HEK293 (cell line): ENCODE results near the gene SCN3A.

ENCODE experiments used
- CTCF ChIA-PET: fragments of 350-600 bp; formaldehyde crosslinking; extraction: SDS; loops from one replicate; lab custom pipeline; 2021; ENCODE audit warnings: antibody characterized with exemption; lab: Yijun Ruan, JAX
- POLR2A ChIA-PET: fragments of 300-600 bp; formaldehyde crosslinking; extraction: SDS; loops from one replicate; lab custom pipeline; 2020; ENCODE audit warnings: antibody characterized with exemption, inconsistent platforms; lab: Yijun Ruan, JAX
- H3K27ac ChIP-seq: fragments of 200-500 bp; sonication (Bioruptor generic); 2 replicates; pipeline ENCODE4 v1.5.1; 2014; ENCODE audit warnings: low read depth, low read length, control low read depth, inconsistent platforms; ENCODE audit errors: extremely low read depth
- H3K36me3 ChIP-seq, 2 experiments: fragments of 200-500 bp in 1 of 2; sonication (Bioruptor generic) in 1 of 2; 1 replicate in 1 of 2; 2 replicates in 1 of 2; pipeline ENCODE4 v1.5.1; 2014 to 2017; ENCODE audit warnings: inconsistent platforms in 2 of 2, low read length in 2 of 2; ENCODE audit not compliant: control insufficient read depth in 2 of 2, insufficient read depth in 1 of 2
- H3K4me1 ChIP-seq: fragments of 200-500 bp; sonication (Bioruptor generic); 2 replicates; pipeline ENCODE4 v1.5.1; 2014; ENCODE audit warnings: mild to moderate bottlenecking, low read length, inconsistent platforms; ENCODE audit not compliant: control insufficient read depth, insufficient read depth
- H3K4me3 ChIP-seq: 2 replicates; pipeline ENCODE4 v1.5.1; 2011; ENCODE audit warnings: low read depth, mild to moderate bottlenecking, control low read depth, low read length, moderate library complexity
- H3K9me3 ChIP-seq: fragments of 200-500 bp; sonication (Bioruptor generic); 2 replicates; pipeline ENCODE4 v1.5.1; 2014; ENCODE audit warnings: low read depth, low read length, inconsistent platforms; ENCODE audit not compliant: control insufficient read depth, insufficient read depth
- BCL11A ChIP-seq: fragments of 450-650 bp; formaldehyde crosslinking; IDR thresholded peaks from 2 replicates; pipeline ENCODE4 v1.5.1; 2016; ENCODE audit warnings: low read depth, missing biosample characterization, missing genetic modification characterization
- FEZF1 ChIP-seq: fragments of 450-650 bp; formaldehyde crosslinking; IDR thresholded peaks from 2 replicates; pipeline ENCODE4 v1.5.1; 2016; ENCODE audit warnings: missing biosample characterization, missing genetic modification characterization
- HOXA7 ChIP-seq: sonication (generic); formaldehyde crosslinking; IDR thresholded peaks from 2 replicates; pipeline ENCODE4 v1.8.1; 2022; ENCODE audit warnings: missing genetic modification reagents, borderline replicate concordance
- KLF8 ChIP-seq: fragments of 450-650 bp; formaldehyde crosslinking; IDR thresholded peaks from 2 replicates; pipeline ENCODE4 v1.5.1; 2016; ENCODE audit warnings: missing biosample characterization, missing genetic modification characterization
- SALL2 ChIP-seq: fragments of 450-650 bp; formaldehyde crosslinking; IDR thresholded peaks from 2 replicates; pipeline ENCODE4 v1.5.0; 2017; ENCODE audit warnings: missing biosample characterization, mild to moderate bottlenecking, missing genetic modification characterization, borderline replicate concordance
- SP7 ChIP-seq: fragments of 450-650 bp; formaldehyde crosslinking; IDR thresholded peaks from 2 replicates; pipeline ENCODE4 v1.5.1; 2016; ENCODE audit warnings: missing biosample characterization, missing genetic modification characterization
- ZBTB21 ChIP-seq: fragments of 450-650 bp; formaldehyde crosslinking; IDR thresholded peaks from 2 replicates; pipeline ENCODE4 v1.5.1; 2017; ENCODE audit warnings: missing biosample characterization, missing genetic modification characterization
- ZBTB7A ChIP-seq: fragments of 450-650 bp; formaldehyde crosslinking; IDR thresholded peaks from 2 replicates; pipeline ENCODE4 v1.5.1; 2016; ENCODE audit warnings: low read depth, missing biosample characterization, missing genetic modification characterization
- ZFP69B ChIP-seq: fragments of 450-650 bp; formaldehyde crosslinking; IDR thresholded peaks from 2 replicates; pipeline ENCODE4 v1.5.1; 2016; ENCODE audit warnings: missing biosample characterization, missing genetic modification characterization
- ZNF274 ChIP-seq, 2 experiments: fragments of 200-500 bp in 1 of 2; fragments of 450-650 bp in 1 of 2; sonication (Bioruptor generic) in 1 of 2; formaldehyde crosslinking in 1 of 2; IDR thresholded peaks; 2 replicates each; pipeline versions ENCODE4 v1.5.1 to v1.6.1; 2014 to 2016; ENCODE audit warnings: borderline replicate concordance in 1 of 2, inconsistent platforms in 1 of 2, low read length in 1 of 2, missing biosample characterization in 1 of 2, missing genetic modification characterization in 1 of 2
- ZNF324 ChIP-seq: fragments of 450-650 bp; formaldehyde crosslinking; IDR thresholded peaks from 2 replicates; pipeline ENCODE4 v1.5.1; 2016; ENCODE audit warnings: missing biosample characterization, missing genetic modification characterization
- ZNF391 ChIP-seq: fragments of 450-650 bp; formaldehyde crosslinking; IDR thresholded peaks from 2 replicates; pipeline ENCODE4 v1.5.1; 2016; ENCODE audit warnings: low read depth, missing biosample characterization, missing genetic modification characterization, borderline replicate concordance
- ZNF404 ChIP-seq: fragments of 450-650 bp; formaldehyde crosslinking; IDR thresholded peaks from 2 replicates; pipeline ENCODE4 v1.5.1; 2017; ENCODE audit warnings: missing biosample characterization, missing genetic modification characterization
- ZNF544 ChIP-seq: fragments of 450-650 bp; formaldehyde crosslinking; IDR thresholded peaks from 2 replicates; pipeline ENCODE4 v1.5.0; 2017; ENCODE audit warnings: missing biosample characterization, missing genetic modification characterization
- ZNF585B ChIP-seq: fragments of 450-650 bp; formaldehyde crosslinking; IDR thresholded peaks from 2 replicates; pipeline ENCODE4 v1.5.1; 2016; ENCODE audit warnings: missing biosample characterization, missing genetic modification characterization
- ZNF621 ChIP-seq: fragments of 450-650 bp; formaldehyde crosslinking; IDR thresholded peaks from 2 replicates; pipeline ENCODE4 v1.5.1; 2017; ENCODE audit warnings: missing biosample characterization, missing genetic modification characterization
- ZNF670 ChIP-seq: fragments of 450-650 bp; formaldehyde crosslinking; IDR thresholded peaks from 2 replicates; pipeline ENCODE4 v1.5.1; 2016; ENCODE audit warnings: missing biosample characterization, missing genetic modification characterization, low read depth
- ZNF707 ChIP-seq: fragments of 450-650 bp; formaldehyde crosslinking; IDR thresholded peaks from 2 replicates; pipeline ENCODE4 v1.5.1; 2016; ENCODE audit warnings: missing biosample characterization, missing genetic modification characterization
- ZNF768 ChIP-seq: fragments of 450-650 bp; formaldehyde crosslinking; IDR thresholded peaks from 2 replicates; pipeline ENCODE4 v1.5.1; 2018; ENCODE audit warnings: missing biosample characterization, mild to moderate bottlenecking, missing genetic modification characterization
- ZSCAN30 ChIP-seq: fragments of 450-650 bp; IDR thresholded peaks from 2 replicates; pipeline ENCODE4 v1.5.1; 2018; ENCODE audit warnings: missing biosample characterization, mild to moderate bottlenecking, missing genetic modification characterization, moderate library complexity
- TF ChIP-seq, protein P1 (sequence below): fragments of 450-650 bp; formaldehyde crosslinking; IDR thresholded peaks from 2 replicates; pipeline ENCODE4 v1.5.1; 2016; ENCODE audit warnings: missing biosample characterization, missing genetic modification characterization
- TF ChIP-seq, protein P2 (sequence below): fragments of 450-650 bp; IDR thresholded peaks from 2 replicates; pipeline ENCODE4 v1.5.1; 2018; ENCODE audit warnings: missing biosample characterization, missing genetic modification characterization
- TF ChIP-seq, protein P3 (sequence below): fragments of 450-650 bp; formaldehyde crosslinking; IDR thresholded peaks from 2 replicates; pipeline ENCODE4 v1.5.1; 2016; ENCODE audit warnings: missing biosample characterization, missing genetic modification characterization, low read depth
- TF ChIP-seq, protein P4 (sequence below): fragments of 450-650 bp; formaldehyde crosslinking; IDR thresholded peaks from 2 replicates; pipeline ENCODE4 v1.5.1; 2016; ENCODE audit warnings: missing biosample characterization, missing genetic modification characterization

SCN3A gene

DNA sequence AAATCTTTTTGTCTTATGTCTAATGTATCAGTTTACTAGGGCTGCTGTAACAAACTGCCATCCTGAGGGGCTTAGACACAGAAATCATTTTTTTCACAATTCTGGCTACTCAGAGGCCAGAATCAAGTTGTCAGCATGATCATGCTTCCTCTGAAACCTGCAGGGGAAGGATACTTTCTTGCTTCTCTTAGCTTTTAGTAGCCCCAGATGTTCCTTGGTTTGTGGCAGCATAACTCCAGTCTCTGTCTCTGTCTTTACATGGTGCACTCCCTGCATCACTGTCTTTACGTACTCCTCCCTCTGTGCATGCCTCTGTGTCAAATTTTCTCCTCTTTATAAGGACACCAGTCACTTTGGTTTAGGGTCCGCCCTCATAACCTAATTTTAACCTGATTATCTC lies 2.0 kb upstream of the SCN3A start (continued):
- TF ChIP-seq, protein P1, sequence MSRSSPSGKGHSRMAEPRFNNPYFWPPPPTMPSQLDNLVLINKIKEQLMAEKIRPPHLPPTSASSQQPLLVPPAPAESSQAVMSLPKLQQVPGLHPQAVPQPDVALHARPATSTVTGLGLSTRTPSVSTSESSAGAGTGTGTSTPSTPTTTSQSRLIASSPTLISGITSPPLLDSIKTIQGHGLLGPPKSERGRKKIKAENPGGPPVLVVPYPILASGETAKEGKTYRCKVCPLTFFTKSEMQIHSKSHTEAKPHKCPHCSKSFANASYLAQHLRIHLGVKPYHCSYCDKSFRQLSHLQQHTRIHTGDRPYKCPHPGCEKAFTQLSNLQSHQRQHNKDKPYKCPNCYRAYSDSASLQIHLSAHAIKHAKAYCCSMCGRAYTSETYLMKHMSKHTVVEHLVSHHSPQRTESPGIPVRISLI (tag by site-specific recombination) = no peak
- TF ChIP-seq BCL11A (no peak), ZBTB21 (no peak)

DNA sequence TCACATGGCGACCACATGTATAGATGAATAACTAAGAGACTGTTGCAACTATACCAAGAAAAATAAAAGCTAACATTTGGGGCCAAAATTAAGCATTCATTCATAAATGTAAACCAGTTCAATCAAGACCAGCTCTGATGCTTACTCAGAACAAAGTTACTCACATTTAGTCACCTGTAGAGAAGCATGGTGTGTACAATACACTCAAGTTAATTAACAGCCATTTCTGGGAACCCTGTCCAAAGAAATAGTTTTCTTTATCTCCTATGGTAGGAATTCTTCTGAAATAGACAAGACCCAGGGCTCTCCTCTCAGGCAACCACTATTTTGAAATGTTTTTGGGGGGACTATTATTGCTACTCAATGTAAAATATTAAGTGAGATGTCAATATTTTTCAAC lies 1.6 kb downstream of the SCN3A start:
- Histone ChIP-seq H3K4me3 (no peak overlapping the region), H3K4me1 (no peaks in the 10 kb centered on the region), H3K27ac (no peak overlapping the region), H3K9me3 (no peaks in the 10 kb centered on the region), H3K36me3 (no peaks in the 10 kb centered on the region)
- CTCF ChIA-PET = interaction anchor here (0.7 to 13.0 kb wide), 6 partner anchors 12 to 243 kb away, joined by 3 to 236 read pairs (median 10); no protein-coding TSS in a partner anchor
- TF ChIP-seq ZNF544 (tag by site-specific recombination) (no peak), ZFP69B (tag by site-specific recombination) (no peak), ZSCAN30 (tag by site-specific recombination) (no peak), ZNF324 (tag by site-specific recombination) (no peak), ZNF391 (tag by site-specific recombination) (no peak), ZNF670 (tag by site-specific recombination) (no peak), ZNF404 (tag by site-specific recombination) (no peak), SP7 (tag by site-specific recombination) (no peak), ZNF585B (no peak), FEZF1 (tag by site-specific recombination) (no peak), KLF8 (tag by site-specific recombination) (no peak)
- TF ChIP-seq, protein P2, sequence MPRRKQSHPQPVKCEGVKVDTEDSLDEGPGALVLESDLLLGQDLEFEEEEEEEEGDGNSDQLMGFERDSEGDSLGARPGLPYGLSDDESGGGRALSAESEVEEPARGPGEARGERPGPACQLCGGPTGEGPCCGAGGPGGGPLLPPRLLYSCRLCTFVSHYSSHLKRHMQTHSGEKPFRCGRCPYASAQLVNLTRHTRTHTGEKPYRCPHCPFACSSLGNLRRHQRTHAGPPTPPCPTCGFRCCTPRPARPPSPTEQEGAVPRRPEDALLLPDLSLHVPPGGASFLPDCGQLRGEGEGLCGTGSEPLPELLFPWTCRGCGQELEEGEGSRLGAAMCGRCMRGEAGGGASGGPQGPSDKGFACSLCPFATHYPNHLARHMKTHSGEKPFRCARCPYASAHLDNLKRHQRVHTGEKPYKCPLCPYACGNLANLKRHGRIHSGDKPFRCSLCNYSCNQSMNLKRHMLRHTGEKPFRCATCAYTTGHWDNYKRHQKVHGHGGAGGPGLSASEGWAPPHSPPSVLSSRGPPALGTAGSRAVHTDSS (tag by site-specific recombination) = no peak
- TF ChIP-seq, protein P3, sequence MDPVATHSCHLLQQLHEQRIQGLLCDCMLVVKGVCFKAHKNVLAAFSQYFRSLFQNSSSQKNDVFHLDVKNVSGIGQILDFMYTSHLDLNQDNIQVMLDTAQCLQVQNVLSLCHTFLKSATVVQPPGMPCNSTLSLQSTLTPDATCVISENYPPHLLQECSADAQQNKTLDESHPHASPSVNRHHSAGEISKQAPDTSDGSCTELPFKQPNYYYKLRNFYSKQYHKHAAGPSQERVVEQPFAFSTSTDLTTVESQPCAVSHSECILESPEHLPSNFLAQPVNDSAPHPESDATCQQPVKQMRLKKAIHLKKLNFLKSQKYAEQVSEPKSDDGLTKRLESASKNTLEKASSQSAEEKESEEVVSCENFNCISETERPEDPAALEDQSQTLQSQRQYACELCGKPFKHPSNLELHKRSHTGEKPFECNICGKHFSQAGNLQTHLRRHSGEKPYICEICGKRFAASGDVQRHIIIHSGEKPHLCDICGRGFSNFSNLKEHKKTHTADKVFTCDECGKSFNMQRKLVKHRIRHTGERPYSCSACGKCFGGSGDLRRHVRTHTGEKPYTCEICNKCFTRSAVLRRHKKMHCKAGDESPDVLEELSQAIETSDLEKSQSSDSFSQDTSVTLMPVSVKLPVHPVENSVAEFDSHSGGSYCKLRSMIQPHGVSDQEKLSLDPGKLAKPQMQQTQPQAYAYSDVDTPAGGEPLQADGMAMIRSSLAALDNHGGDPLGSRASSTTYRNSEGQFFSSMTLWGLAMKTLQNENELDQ = no peak
- TF ChIP-seq, protein P4, sequence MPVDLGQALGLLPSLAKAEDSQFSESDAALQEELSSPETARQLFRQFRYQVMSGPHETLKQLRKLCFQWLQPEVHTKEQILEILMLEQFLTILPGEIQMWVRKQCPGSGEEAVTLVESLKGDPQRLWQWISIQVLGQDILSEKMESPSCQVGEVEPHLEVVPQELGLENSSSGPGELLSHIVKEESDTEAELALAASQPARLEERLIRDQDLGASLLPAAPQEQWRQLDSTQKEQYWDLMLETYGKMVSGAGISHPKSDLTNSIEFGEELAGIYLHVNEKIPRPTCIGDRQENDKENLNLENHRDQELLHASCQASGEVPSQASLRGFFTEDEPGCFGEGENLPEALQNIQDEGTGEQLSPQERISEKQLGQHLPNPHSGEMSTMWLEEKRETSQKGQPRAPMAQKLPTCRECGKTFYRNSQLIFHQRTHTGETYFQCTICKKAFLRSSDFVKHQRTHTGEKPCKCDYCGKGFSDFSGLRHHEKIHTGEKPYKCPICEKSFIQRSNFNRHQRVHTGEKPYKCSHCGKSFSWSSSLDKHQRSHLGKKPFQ (tag by site-specific recombination) = no peak
- POLR2A ChIA-PET = no interaction called here

DNA sequence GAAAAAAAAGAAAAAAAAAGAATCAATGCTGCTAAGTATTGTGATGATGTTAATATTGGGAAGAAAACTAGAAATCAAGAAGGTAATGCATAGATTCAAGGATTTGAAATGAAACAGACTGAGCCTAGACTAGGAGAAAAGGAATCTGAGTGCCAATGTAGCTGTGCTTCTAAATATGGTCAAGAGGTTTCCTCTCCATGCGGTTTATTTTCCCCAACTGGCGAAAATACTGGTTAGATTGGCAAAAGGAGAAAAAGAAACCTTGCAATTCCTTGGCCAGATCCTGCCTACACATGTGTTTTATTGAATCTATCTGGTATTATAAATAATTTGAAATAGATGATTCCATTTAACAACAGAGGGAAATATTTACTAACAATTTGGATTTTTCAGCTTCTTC lies 5.7 kb downstream of the SCN3A start:
- no peaks in the 10 kb centered on the region for H3K9me3 ChIP-seq
- no peaks in the 10 kb centered on the region for H3K36me3 ChIP-seq
- no peak overlapping the region for H3K27ac ChIP-seq
- no peaks in the 10 kb centered on the region for H3K4me1 ChIP-seq
- TF ChIP-seq ZBTB7A (tag by site-specific recombination) (no peak), ZNF274 (IDR thresholded peaks at IDR 0.05; ENCODE audit: low read length) (no peak), ZNF274 (tag by site-specific recombination; IDR thresholded peaks at IDR 0.05; ENCODE audit: borderline replicate concordance) (no peak), ZSCAN30 (tag by site-specific recombination) (no peak), SALL2 (tag by site-specific recombination) (no peak), ZNF621 (tag by site-specific recombination) (no peak), ZNF707 (tag by site-specific recombination) (no peak), HOXA7 (CRISPR knock-in tag) (no peak), ZNF768 (tag by site-specific recombination) (no peak)
- no peak overlapping the region for H3K4me3 ChIP-seq
- POLR2A ChIA-PET = no interaction called here
- CTCF ChIA-PET = interaction anchor here (13.0 kb wide), 1 partner anchor 182 kb away, joined by 236 read pairs; no protein-coding TSS in a partner anchor
